ENCODE results near the gene PCDHB3.
"Not testable (repeated sequence)": the region's sequence is repeated elsewhere in the genome, so short reads cannot be mapped to it uniquely, and the experiment has no call there.

DNA sequence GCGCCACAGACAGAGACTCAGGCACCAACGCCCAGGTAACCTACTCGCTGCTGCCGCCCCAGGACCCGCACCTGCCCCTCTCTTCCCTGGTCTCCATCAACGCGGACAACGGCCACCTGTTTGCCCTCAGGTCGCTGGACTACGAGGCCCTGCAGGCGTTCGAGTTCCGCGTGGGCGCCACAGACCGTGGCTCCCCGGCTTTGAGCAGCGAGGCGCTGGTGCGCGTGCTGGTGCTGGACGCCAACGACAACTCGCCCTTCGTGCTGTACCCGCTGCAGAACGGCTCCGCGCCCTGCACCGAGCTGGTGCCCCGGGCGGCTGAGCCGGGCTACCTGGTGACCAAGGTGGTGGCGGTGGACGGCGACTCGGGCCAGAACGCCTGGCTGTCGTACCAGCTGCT, 1.8 kb downstream of the PCDHB3 start:
- TF ChIP-seq, protein P1, sequence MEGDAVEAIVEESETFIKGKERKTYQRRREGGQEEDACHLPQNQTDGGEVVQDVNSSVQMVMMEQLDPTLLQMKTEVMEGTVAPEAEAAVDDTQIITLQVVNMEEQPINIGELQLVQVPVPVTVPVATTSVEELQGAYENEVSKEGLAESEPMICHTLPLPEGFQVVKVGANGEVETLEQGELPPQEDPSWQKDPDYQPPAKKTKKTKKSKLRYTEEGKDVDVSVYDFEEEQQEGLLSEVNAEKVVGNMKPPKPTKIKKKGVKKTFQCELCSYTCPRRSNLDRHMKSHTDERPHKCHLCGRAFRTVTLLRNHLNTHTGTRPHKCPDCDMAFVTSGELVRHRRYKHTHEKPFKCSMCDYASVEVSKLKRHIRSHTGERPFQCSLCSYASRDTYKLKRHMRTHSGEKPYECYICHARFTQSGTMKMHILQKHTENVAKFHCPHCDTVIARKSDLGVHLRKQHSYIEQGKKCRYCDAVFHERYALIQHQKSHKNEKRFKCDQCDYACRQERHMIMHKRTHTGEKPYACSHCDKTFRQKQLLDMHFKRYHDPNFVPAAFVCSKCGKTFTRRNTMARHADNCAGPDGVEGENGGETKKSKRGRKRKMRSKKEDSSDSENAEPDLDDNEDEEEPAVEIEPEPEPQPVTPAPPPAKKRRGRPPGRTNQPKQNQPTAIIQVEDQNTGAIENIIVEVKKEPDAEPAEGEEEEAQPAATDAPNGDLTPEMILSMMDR (conservative IDR thresholded peaks at IDR 0.05 in 1 of 2, IDR thresholded peaks at IDR 0.05 in 1 of 2; ENCODE audit: extremely low read depth in 1 of 2, insufficient read depth in 1 of 2, low read depth in 1 of 2, low read length in 2 of 2): not testable (repeated sequence)
- TF ChIP-seq EZH2 (IDR thresholded peaks at IDR 0.05; ENCODE audit: borderline replicate concordance, low read length): not testable (repeated sequence)

Data from mammary epithelial cell (primary cell).